Kidney (tissue), 14 donors: ENCODE measurements around the gene TAOK1. TPM values are rescaled to one million over a fixed set of nuclear protein-coding genes. Genes with fewer than 3 reads are reported as not detected.

Source experiments
- DNase-seq, 5 donors: peaks; one replicate each; pipeline ENCODE4 v3.0.0-alpha.2; 2013 to 2020
- FAIRE-seq: peaks from 2 replicates; lab custom pipeline; 2012; peaks lifted over from hg19 to GRCh38; lab: Jason Lieb, UNC
- H3K27ac ChIP-seq, 2 donors: one replicate each; pipeline ENCODE4 v1.7.0; 2013; ENCODE audit warnings: low read depth in 2 of 2, low read length in 2 of 2, inconsistent platforms in 1 of 2
- H3K27me3 ChIP-seq: one replicate; pipeline ENCODE4 v1.7.1; 2013; ENCODE audit warnings: low read length, inconsistent platforms; ENCODE audit not compliant: control insufficient read depth, insufficient read depth
- H3K36me3 ChIP-seq, 3 donors: one replicate each; pipeline versions ENCODE4 v1.7.0 to v1.7.1; 2013; ENCODE audit warnings: low read length in 3 of 3, control low read depth in 1 of 3, inconsistent platforms in 1 of 3; ENCODE audit not compliant: insufficient read depth in 3 of 3, control insufficient read depth in 2 of 3
- H3K4me1 ChIP-seq, 3 donors: one replicate each; pipeline versions ENCODE4 v1.7.0 to v1.7.1; 2013; ENCODE audit warnings: low read length in 3 of 3, inconsistent platforms in 1 of 3, low read depth in 1 of 3; ENCODE audit not compliant: control insufficient read depth in 2 of 3, insufficient read depth in 2 of 3
- H3K4me3 ChIP-seq, 3 donors: one replicate each; pipeline versions ENCODE4 v1.7.0 to v1.8.1; 2013; ENCODE audit warnings: low read length in 3 of 3, control low read depth in 1 of 3, inconsistent platforms in 1 of 3
- H3K9ac ChIP-seq, 3 donors: one replicate each; pipeline versions ENCODE4 v1.7.0 to v1.7.1; 2013; ENCODE audit warnings: low read length in 3 of 3, control low read depth in 1 of 3, inconsistent platforms in 1 of 3
- H3K9me3 ChIP-seq, 3 donors: one replicate each; pipeline versions ENCODE4 v1.7.0 to v1.7.1; 2013; ENCODE audit warnings: low read length in 3 of 3, control low read depth in 1 of 3, inconsistent platforms in 1 of 3; ENCODE audit not compliant: control insufficient read depth in 2 of 3, insufficient read depth in 1 of 3
- CTCF ChIP-seq: IDR thresholded peaks from 3 replicates; pipeline ENCODE4 v1.5.1; 2012; ENCODE audit warnings: mild to moderate bottlenecking, moderate library complexity, borderline replicate concordance; ENCODE audit not compliant: insufficient read depth; ENCODE audit errors: extremely low read depth
- intact Hi-C: fragments of 100-400 bp; cut with DNase I; formaldehyde crosslinking; loops from one replicate; pipeline ENCODE4 v1.11.1; 2022
- polyA plus RNA-seq: library from polyadenylated mRNA; stranded (reverse); fragments of 350-450 nt; fragmentation: Illumina TruSeq; extraction: RNeasy Lipid Tissue Mini Kit (QIAGEN cat#74804); gene quantifications from one replicate; pipeline ENCODE4 v1.2.3, GENCODE V29; 2014; ENCODE audit warnings: low read depth, low replicate concordance; ENCODE audit not compliant: insufficient read depth
- total RNA-seq: library from RNA; stranded (reverse); fragmentation: NEBNext Ultra II Directional; extraction: Animal tissue kit (Norgen Biotek cat#: 25700); gene quantifications from one replicate; pipeline ENCODE4 v1.2.1, GENCODE V29; 2021
- donor health status: control.
- donor health status: control.
- donor health status: control.
- donor health status: control.
- donor health status: control.
- donor health status: DM: yes; HTN: yes; CAD: no.
- donor health status: Normal renal cell carcinoma (clear cell type).

The TAOK1 gene
- total and polyA plus RNA-seq, 2 donors from 2014 or later: 5.0 to 74.9 TPM

- intact Hi-C loops: no loop called here
- no peak overlapping the region for H3K27ac ChIP-seq
- no peak for TF ChIP-seq CTCF
- no peak overlapping the region for H3K9ac ChIP-seq
- no peaks in the 10 kb centered on the region for H3K27me3 ChIP-seq
- no peak for DNase-seq
- FAIRE-seq: no peak
- H3K36me3 ChIP-seq: peaks cover 6 to 14% (median 12%) of the 10 kb centered on the region in 3 donors
- no peaks in the 10 kb centered on the region for H3K9me3 ChIP-seq
- H3K4me3 ChIP-seq: no peak overlapping the region
- H3K4me1 ChIP-seq: peaks cover 0 to 3% (median under 1%) of the 10 kb centered on the region in 3 donors
These were observed 153.9 kb downstream of the TAOK1 start for GRCh38 chr17:29544066-29544465.

GRCh38 chr17:29546085-29546484, 155.9 kb downstream of the TAOK1 start:
- no peak for DNase-seq
- Histone ChIP-seq H3K9ac (no peak overlapping the region), H3K27me3 (no peaks in the 10 kb centered on the region), H3K4me1 (peaks cover 0 to 12% (median 7%) of the 10 kb centered on the region in 3 donors), H3K36me3 (peaks cover 6 to 14% (median 12%) of the 10 kb centered on the region in 3 donors), H3K9me3 (no peaks in the 10 kb centered on the region), H3K27ac (no peak overlapping the region), H3K4me3 (no peak overlapping the region)
- no peak for TF ChIP-seq CTCF
- intact Hi-C loops: no loop called here
- no peak for FAIRE-seq

GRCh38 chr17:29546830-29547229, 156.7 kb downstream of the TAOK1 start:
- H3K27me3 ChIP-seq: no peaks in the 10 kb centered on the region
- H3K9me3 ChIP-seq: no peaks in the 10 kb centered on the region
- intact Hi-C loops: no loop called here
- H3K27ac ChIP-seq: no peak overlapping the region
- no peak for TF ChIP-seq CTCF
- no peak overlapping the region for H3K9ac ChIP-seq
- no peak for FAIRE-seq
- peaks cover 0 to 12% (median 7%) of the 10 kb centered on the region in 3 donors for H3K4me1 ChIP-seq
- DNase-seq: no peak
- H3K36me3 ChIP-seq: peaks cover 6 to 14% (median 12%) of the 10 kb centered on the region in 3 donors
- H3K4me3 ChIP-seq: no peak overlapping the region
